Heart right ventricle (tissue), 16 donors: ENCODE results near the gene CMKLR1. TPM values are rescaled to one million over a fixed set of nuclear protein-coding genes. Genes with fewer than 3 reads are reported as not detected.

Experiments used
- ATAC-seq, 8 donors: fragments of 200-7000 bp; cut with Tn5 transposase; one replicate each; pipeline ENCODE4 v1.9.1; 2020; ENCODE audit warnings: mild to moderate bottlenecking in 8 of 8, moderate library complexity in 8 of 8, moderate number of reproducible peaks in 1 of 8
- DNase-seq, 2 donors: peaks; one replicate each; pipeline ENCODE4 v3.0.0-alpha.2; 2020
- H3K27ac ChIP-seq, 10 donors: fragments of 200-600 bp; sonication (generic) in 2 of 10; one replicate each; pipeline versions ENCODE4 v1.5.0 to v1.8.0; 2020 to 2022; ENCODE audit warnings: mild to moderate bottlenecking in 3 of 10
- H3K27me3 ChIP-seq, 7 donors: fragments of 200-600 bp; one replicate each; pipeline ENCODE4 v1.8.0; 2021 to 2022; ENCODE audit warnings: mild to moderate bottlenecking in 2 of 7
- H3K36me3 ChIP-seq, 9 donors: fragments of 200-600 bp; sonication (generic) in 1 of 9; one replicate each; pipeline versions ENCODE4 v1.5.0 to v1.8.0; 2020 to 2022; ENCODE audit warnings: mild to moderate bottlenecking in 2 of 9
- H3K4me1 ChIP-seq, 9 donors: fragments of 200-600 bp; sonication (generic) in 1 of 9; one replicate each; pipeline versions ENCODE4 v1.5.0 to v1.8.0; 2020 to 2022; ENCODE audit warnings: mild to moderate bottlenecking in 4 of 9
- H3K4me3 ChIP-seq, 10 donors: fragments of 200-600 bp; sonication (generic) in 2 of 10; one replicate each; pipeline versions ENCODE4 v1.5.0 to v1.8.0; 2020 to 2022; ENCODE audit warnings: mild to moderate bottlenecking in 7 of 10, moderate library complexity in 2 of 10
- H3K9me3 ChIP-seq, 11 donors: fragments of 200-600 bp in 10 of 11; sonication (generic) in 2 of 11; one replicate each; pipeline versions ENCODE4 v1.5.0 to v1.8.0; 2013 to 2022; ENCODE audit warnings: mild to moderate bottlenecking in 2 of 11, control low read depth in 1 of 11, moderate library complexity in 1 of 11
- CTCF ChIP-seq, 9 donors: fragments of 200-600 bp; sonication (generic) in 2 of 9; IDR thresholded peaks; one replicate each; pipeline versions ENCODE4 v1.5.0 to v1.8.0; 2021 to 2022; ENCODE audit warnings: antibody characterized with exemption in 9 of 9, mild to moderate bottlenecking in 5 of 9, moderate library complexity in 1 of 9
- WGBS, 2 donors: extraction: QIAGEN DNeasy Blood & Tissue Kit; methylation state at CpG; one replicate each; pipeline ENCODE4 v1.1.7; 2013; ENCODE audit warnings: inconsistent platforms in 1 of 2; 5-methylcytosine and 5-hydroxymethylcytosine counted together
- intact Hi-C, 10 donors: fragments of 100-400 bp; cut with DNase I; formaldehyde crosslinking; loops; one replicate each; pipeline versions ENCODE4 v1.11.1 to v1.14.2; 2022
- polyA plus RNA-seq, 2 donors: library from polyadenylated mRNA; stranded (reverse); fragments of 200-250 nt; gene quantifications; one replicate each; pipeline ENCODE4 v1.2.3, GENCODE V29; 2013
- total RNA-seq, 10 donors: library from RNA; stranded (reverse); fragmentation: NEBNext Ultra II Directional in 3 of 10; extraction: Animal tissue kit (Norgen Biotek cat#: 25700) in 3 of 10; gene quantifications; one replicate each; pipeline versions ENCODE4 v1.2.1 to v1.2.4, GENCODE V29; 2021 to 2023
- donor health status: Arrhythmogenic right ventricular cardiomyopathy.
- donor health status: ischemic (EF 13 %, LVEDD 7.1; RV severe dilation, severe dysfunction).
- donor health status: healthy with polysubstance abuse.
- donor health status: DM: no; HTN: yes; CAD: no.
- donor health status: DM: no; HTN: no; CAD: no.
- donor health status: ischemic (EF 25% LVEDD 6.9; RV normal size, moderate dysfunction).
- donor health status: ischemic (EF 25% LVEDD 5.7; RV mildly dilated, moderate dysfunction).
- donor health status: healthy.
- donor health status: DM: yes; HTN: yes; CAD: no.
- donor health status: Ischemic cardiomyopathy.
- donor health status: ischemic (EF 35%, LVEDD 5.7; RV mildly dilated, moderate dysfunction).
- donor health status: nonischemic (EF 11% LVEDD 7.7; RV severe dilation, severe dysfunction).
- donor health status: DM: yes; HTN: yes; CAD: no.
- donor health status: PGD.
- donor health status: ischemic (EF 29% LVEDD 5.4; RV normal size, mild dysfunction).
- donor health status: nonischemic (EF 23%, LVEDD 6.1; RV moderate dilation, normal function).

The CMKLR1 gene
- total and polyA plus RNA-seq, 12 donors, result 2.2 to 24.0 (median 5.1) TPM

- ATAC-seq (no peak), DNase-seq (no peak)
- TF ChIP-seq CTCF (IDR thresholded peaks at IDR 0.05), result no peak
- no peak overlapping the region for H3K27ac ChIP-seq
- no peak overlapping the region for H3K4me3 ChIP-seq
- intact Hi-C loops, result no loop called here
- H3K4me1 ChIP-seq, result no peaks in the 10 kb centered on the region
- no peaks in the 10 kb centered on the region for H3K36me3 ChIP-seq
- WGBS, 2 donors, result 64 to 65% methylated on average over 10 of the region's 10 CpGs
- H3K9me3 ChIP-seq, result peaks cover 0 to 5% (median 3%) of the 10 kb centered on the region in 11 donors
- peaks cover 0 to 41% (median 29%) of the 10 kb centered on the region in 7 donors for H3K27me3 ChIP-seq
Observed at GRCh38 chr12:108241986-108242703, 97.0 kb downstream of the CMKLR1 start.

DNA sequence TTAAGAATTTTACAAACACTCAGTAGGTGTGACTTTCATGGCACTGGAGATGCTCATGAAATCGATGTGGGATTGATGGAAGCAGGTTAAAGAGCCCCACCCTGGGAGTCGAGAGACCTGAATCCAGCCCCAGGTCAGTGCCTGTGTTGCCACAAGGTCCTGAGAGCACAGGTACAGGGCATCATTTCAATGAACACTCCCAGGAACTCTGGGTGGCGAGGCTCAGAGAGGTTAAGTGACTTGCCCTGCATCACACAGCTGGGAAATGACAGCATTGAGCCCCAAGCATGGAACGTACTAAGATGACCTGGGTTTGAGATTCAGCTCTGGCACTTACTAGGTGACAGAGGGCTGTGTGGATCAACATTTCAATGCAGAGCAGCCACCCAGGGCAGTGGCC, 98.2 kb downstream of the CMKLR1 start:
- intact Hi-C loops, result no loop called here
- H3K36me3 ChIP-seq, result no peaks in the 10 kb centered on the region

DNA sequence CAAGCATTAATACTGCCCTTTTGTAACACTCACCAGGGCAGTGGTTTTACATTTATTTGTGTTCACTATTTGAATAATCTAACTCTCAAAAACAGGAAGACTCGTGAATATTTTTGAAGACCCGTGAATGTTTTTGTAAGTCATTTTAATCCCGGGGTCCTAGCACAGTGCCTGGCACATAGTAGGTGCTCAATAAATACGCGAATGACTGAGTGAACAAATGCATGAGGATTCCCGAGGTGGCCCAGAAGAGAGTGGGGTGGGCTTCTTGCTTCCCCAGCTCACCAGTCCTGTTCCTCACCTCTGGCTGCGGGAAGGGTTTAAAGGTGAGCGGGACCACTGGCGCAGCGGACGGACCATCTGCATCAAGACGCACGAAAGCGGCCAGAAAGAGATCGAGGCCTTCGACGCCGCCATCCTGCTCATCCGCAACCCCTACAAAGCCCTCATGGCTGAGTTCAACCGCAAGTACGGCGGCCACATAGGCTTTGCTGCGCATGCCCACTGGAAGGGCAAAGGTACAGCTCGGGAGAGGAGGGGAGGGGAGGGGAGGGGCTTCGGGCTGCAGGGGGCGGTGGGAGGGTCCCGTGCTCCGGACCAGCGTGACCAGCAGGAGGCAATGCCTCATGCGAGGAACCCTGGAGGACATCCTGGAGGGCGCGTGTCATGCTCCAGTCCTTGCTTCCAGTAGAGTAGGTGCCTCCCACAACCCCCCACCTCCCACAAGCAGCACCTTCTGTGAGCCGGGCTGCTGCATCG, 98.9 kb downstream of the CMKLR1 start:
- WGBS, 2 donors, result 42 to 46% methylated on average over 34 of the region's 34 CpGs
- DNase-seq, result no peak
- intact Hi-C loops, result no loop called here
- peaks cover 0 to 7% (median 4%) of the 10 kb centered on the region in 11 donors for H3K9me3 ChIP-seq
- no peaks in the 10 kb centered on the region for H3K36me3 ChIP-seq
- H3K4me3 ChIP-seq, result no peak overlapping the region
- no peak for TF ChIP-seq CTCF (IDR thresholded peaks at IDR 0.05)
- no peak overlapping the region for H3K27ac ChIP-seq
- H3K27me3 ChIP-seq, result peaks cover 0 to 47% (median 38%) of the 10 kb centered on the region in 7 donors
- H3K4me1 ChIP-seq, result no peaks in the 10 kb centered on the region
- no peak for ATAC-seq

More for the DNA sequence above, 98.2 kb downstream of the CMKLR1 start:
- peaks cover 0 to 47% (median 38%) of the 10 kb centered on the region in 7 donors for H3K27me3 ChIP-seq
- WGBS, 2 donors, result 83 to 87% methylated on average over 4 of the region's 4 CpGs
- peaks cover 0 to 7% (median 4%) of the 10 kb centered on the region in 11 donors for H3K9me3 ChIP-seq
- no peaks in the 10 kb centered on the region for H3K4me1 ChIP-seq
- no peak overlapping the region for H3K27ac ChIP-seq
- TF ChIP-seq CTCF (IDR thresholded peaks at IDR 0.05), result no peak
- no peak overlapping the region for H3K4me3 ChIP-seq
- DNase-seq (no peak), ATAC-seq (no peak)

DNA sequence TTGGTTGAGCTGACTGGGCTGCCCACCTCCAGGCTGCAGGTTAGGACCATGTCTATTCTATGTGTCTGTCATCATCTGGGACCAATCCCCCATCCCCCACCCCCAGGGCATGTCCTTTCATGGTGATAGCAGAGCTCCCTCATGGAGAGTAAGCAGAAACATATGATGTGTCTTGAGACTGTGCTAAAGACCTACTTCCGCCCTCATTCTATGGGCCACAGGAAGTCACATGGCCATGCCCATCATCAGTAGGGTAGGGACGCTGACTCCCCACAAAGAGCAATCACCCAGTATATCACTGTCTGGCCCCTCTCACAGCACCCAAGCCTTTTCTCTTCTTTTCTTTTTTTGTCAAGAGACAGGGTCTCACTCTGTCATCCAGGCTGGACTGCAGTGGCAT, 99.7 kb downstream of the CMKLR1 start:
- intact Hi-C loops, result loop anchor here in 4 of 10 donors (5.0 to 10.0 kb wide), 2 partner anchors 215 to 218 kb away; no protein-coding TSS in a partner anchor
- 71 to 73% methylated on average over 2 of the region's 2 CpGs for WGBS, 2 donors

More for the DNA sequence above, 99.7 kb downstream of the CMKLR1 start:
- H3K27ac ChIP-seq, result no peak overlapping the region
- no peak for DNase-seq
- TF ChIP-seq CTCF (IDR thresholded peaks at IDR 0.05), result no peak
- H3K4me3 ChIP-seq, result no peak overlapping the region
- H3K36me3 ChIP-seq, result no peaks in the 10 kb centered on the region
- H3K27me3 ChIP-seq, result peaks cover 0 to 47% (median 38%) of the 10 kb centered on the region in 7 donors
- no peak for ATAC-seq
- peaks cover 0 to 7% (median 4%) of the 10 kb centered on the region in 11 donors for H3K9me3 ChIP-seq
- no peaks in the 10 kb centered on the region for H3K4me1 ChIP-seq
